GM23248 (cell line): Measurements from ENCODE around the gene PEMT. TPM values are rescaled to one million over a fixed set of nuclear protein-coding genes. Genes with fewer than 3 reads are reported as not detected.

Experiments
- DNase-seq: peaks from one replicate; pipeline ENCODE4 v3.0.0-alpha.2; 2015
- H2AFZ ChIP-seq: fragments of 200-600 bp; sonication (generic); 2 replicates; pipeline ENCODE4 v1.6.1; 2016; ENCODE audit warnings: antibody characterized with exemption
- H3F3A ChIP-seq: fragments of 200-600 bp; sonication (generic); 2 replicates; pipeline ENCODE4 v1.6.1; 2016; ENCODE audit warnings: mild to moderate bottlenecking, antibody characterized with exemption, mixed run types; ENCODE audit not compliant: insufficient read depth
- H3K27ac ChIP-seq: fragments of 200-600 bp; sonication (generic); 2 replicates; pipeline ENCODE4 v1.5.1; 2016; ENCODE audit warnings: mild to moderate bottlenecking
- H3K27me3 ChIP-seq: fragments of 200-600 bp; sonication (generic); replicated peaks from 2 replicates; pipeline ENCODE4 v1.6.1; 2016; ENCODE audit warnings: mild to moderate bottlenecking; ENCODE audit not compliant: insufficient read depth
- H3K36me3 ChIP-seq: fragments of 200-600 bp; sonication (generic); 2 replicates; pipeline ENCODE4 v1.6.1; 2016; ENCODE audit warnings: low read depth, mild to moderate bottlenecking
- H3K4me1 ChIP-seq: fragments of 200-600 bp; sonication (generic); 2 replicates; pipeline ENCODE4 v1.6.1; 2016; ENCODE audit warnings: mild to moderate bottlenecking; ENCODE audit not compliant: insufficient read depth
- H3K4me2 ChIP-seq: fragments of 200-600 bp; sonication (generic); one replicate; pipeline ENCODE4 v1.6.1; 2016; ENCODE audit warnings: mild to moderate bottlenecking; ENCODE audit not compliant: unreplicated experiment
- H3K4me3 ChIP-seq: fragments of 200-600 bp; sonication (generic); 2 replicates; pipeline ENCODE4 v1.5.1; 2016; ENCODE audit warnings: mild to moderate bottlenecking
- H3K79me2 ChIP-seq: fragments of 200-600 bp; sonication (generic); 2 replicates; pipeline ENCODE4 v1.6.1; 2016; ENCODE audit warnings: mild to moderate bottlenecking; ENCODE audit not compliant: insufficient read depth
- H3K9ac ChIP-seq: fragments of 200-600 bp; sonication (generic); 2 replicates; pipeline ENCODE4 v1.6.1; 2016; ENCODE audit warnings: mild to moderate bottlenecking
- H3K9me2 ChIP-seq: fragments of 200-600 bp; sonication (generic); 2 replicates; pipeline ENCODE4 v1.6.1; 2016; ENCODE audit warnings: mixed run types, mild to moderate bottlenecking, moderate library complexity; ENCODE audit not compliant: insufficient read depth
- H3K9me3 ChIP-seq: fragments of 200-600 bp; sonication (generic); one replicate; pipeline ENCODE4 v1.6.1; 2017; ENCODE audit warnings: low read depth
- H4K20me1 ChIP-seq: fragments of 200-600 bp; sonication (generic); 2 replicates; pipeline ENCODE4 v1.6.0; 2016; ENCODE audit not compliant: insufficient read depth
- EZH2 ChIP-seq: fragments of 200-600 bp; sonication (generic); IDR thresholded peaks from 2 replicates; pipeline ENCODE4 v1.6.1; 2018; ENCODE audit warnings: antibody characterized with exemption, mild to moderate bottlenecking; ENCODE audit not compliant: insufficient read depth, poor library complexity, severe bottlenecking
- EZH2phosphoT487 ChIP-seq: fragments of 200-600 bp; sonication (generic); IDR thresholded peaks from 2 replicates; pipeline ENCODE4 v1.6.1; 2018; ENCODE audit warnings: antibody characterized with exemption, moderate library complexity, mild to moderate bottlenecking, low read depth; ENCODE audit not compliant: insufficient read depth
- WGBS, 2 experiments: methylation state at CpG; one replicate each; pipeline ENCODE4 v1.1.6; 2015 to 2017; ENCODE audit warnings: low lambda C conversion rate in 2 of 2, low coverage in 1 of 2; ENCODE audit errors: missing lambda C conversion rate in 2 of 2; 5-methylcytosine and 5-hydroxymethylcytosine counted together
- in situ Hi-C: fragments of 300-500 bp; cut with MboI; formaldehyde crosslinking; loops from 2 replicates; pipeline ENCODE4 v1.15.0; 2020
- polyA plus RNA-seq: library from polyadenylated mRNA; unstranded; fragments of >200 nt; fragmentation: Nextera tagmentation; extraction: Ambion mirVana; gene quantifications from 2 replicates; pipeline ENCODE4 v1.2.1, GENCODE V29; 2016
- total RNA-seq: library from RNA; depleted of rRNA; stranded (reverse); fragments of >200 nt; shearing (Covaris generic); gene quantifications from 2 replicates; pipeline ENCODE4 v1.2.3, GENCODE V29; 2014

The PEMT gene
- total and polyA plus RNA-seq, 2 experiments from 2014 or later = 62.0 to 68.7 TPM

DNA sequence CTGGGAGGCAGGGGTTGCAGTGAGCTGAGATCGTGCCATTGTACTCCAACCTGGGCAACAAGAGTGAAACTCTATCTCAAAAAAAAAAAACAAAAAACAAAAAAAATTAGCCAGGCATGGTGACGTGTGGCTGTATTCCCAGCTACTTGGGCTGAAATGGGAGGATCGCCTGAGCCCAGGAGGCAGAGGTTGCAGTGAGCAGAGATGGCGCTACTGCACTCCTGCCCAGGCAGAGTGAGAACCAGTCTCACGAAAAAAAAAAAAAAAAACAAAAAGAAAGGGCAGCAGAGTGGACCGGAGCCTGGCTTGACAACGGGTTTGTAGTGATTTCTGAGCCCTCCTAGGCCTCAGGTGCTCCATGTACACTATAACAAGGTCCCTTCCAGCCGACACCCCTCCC, 33.1 kb downstream of the PEMT start:
- no peaks in the 10 kb centered on the region for H3K9me3 ChIP-seq
- no peaks in the 10 kb centered on the region for H3F3A ChIP-seq
- no peaks in the 10 kb centered on the region for H3K27me3 ChIP-seq
- no peak overlapping the region for H3K4me3 ChIP-seq
- in situ Hi-C loops = no loop called here
- H3K9me2 ChIP-seq = no peaks in the 10 kb centered on the region
- H3K27ac ChIP-seq = no peak overlapping the region
- no peak overlapping the region for H3K9ac ChIP-seq
- no peaks in the 10 kb centered on the region for H3K36me3 ChIP-seq
- no peak overlapping the region for H2AFZ ChIP-seq
- TF ChIP-seq EZH2 (no peak), EZH2phosphoT487 (no peak)
- no peak for DNase-seq
- no peaks in the 10 kb centered on the region for H3K79me2 ChIP-seq
- H3K4me1 ChIP-seq = no peaks in the 10 kb centered on the region
- H3K4me2 ChIP-seq = no peak overlapping the region
- H4K20me1 ChIP-seq = no peaks in the 10 kb centered on the region
- 93 to 94% methylated on average over 8 of the region's 8 CpGs for WGBS, 2 experiments

DNA sequence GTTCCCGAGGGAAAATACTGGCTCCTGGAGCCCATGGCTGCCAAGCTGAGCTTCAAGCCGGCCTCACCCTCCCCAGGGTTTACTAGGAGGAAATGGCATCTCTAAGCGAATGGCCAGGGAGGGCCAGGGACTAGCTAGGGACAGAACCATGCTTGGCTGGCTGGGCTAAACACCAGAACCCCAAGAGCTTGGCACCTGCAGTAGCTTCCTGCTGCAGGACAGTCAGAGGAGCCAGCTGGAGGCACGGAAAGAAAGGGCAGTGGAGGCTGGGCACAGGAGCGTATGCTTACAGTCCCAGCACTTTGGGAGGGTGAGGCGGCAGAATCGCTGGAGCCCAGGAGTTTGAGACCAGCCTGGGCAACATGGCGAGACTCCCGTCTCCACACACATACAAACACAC, 33.7 kb downstream of the PEMT start:
- no peaks in the 10 kb centered on the region for H3K27me3 ChIP-seq
- no peaks in the 10 kb centered on the region for H3F3A ChIP-seq
- no peak overlapping the region for H3K4me2 ChIP-seq
- no peak overlapping the region for H3K4me3 ChIP-seq
- 85 to 89% methylated on average over 9 of the region's 9 CpGs for WGBS, 2 experiments
- H3K9me3 ChIP-seq = no peaks in the 10 kb centered on the region
- no peak for DNase-seq
- H3K79me2 ChIP-seq = no peaks in the 10 kb centered on the region
- no peaks in the 10 kb centered on the region for H3K36me3 ChIP-seq
- in situ Hi-C loops = no loop called here
- H3K9ac ChIP-seq = no peak overlapping the region
- no peak overlapping the region for H2AFZ ChIP-seq
- no peaks in the 10 kb centered on the region for H4K20me1 ChIP-seq
- no peak overlapping the region for H3K27ac ChIP-seq
- H3K9me2 ChIP-seq = no peaks in the 10 kb centered on the region
- no peak for TF ChIP-seq EZH2phosphoT487
- TF ChIP-seq EZH2 = no peak
- H3K4me1 ChIP-seq = no peaks in the 10 kb centered on the region

DNA sequence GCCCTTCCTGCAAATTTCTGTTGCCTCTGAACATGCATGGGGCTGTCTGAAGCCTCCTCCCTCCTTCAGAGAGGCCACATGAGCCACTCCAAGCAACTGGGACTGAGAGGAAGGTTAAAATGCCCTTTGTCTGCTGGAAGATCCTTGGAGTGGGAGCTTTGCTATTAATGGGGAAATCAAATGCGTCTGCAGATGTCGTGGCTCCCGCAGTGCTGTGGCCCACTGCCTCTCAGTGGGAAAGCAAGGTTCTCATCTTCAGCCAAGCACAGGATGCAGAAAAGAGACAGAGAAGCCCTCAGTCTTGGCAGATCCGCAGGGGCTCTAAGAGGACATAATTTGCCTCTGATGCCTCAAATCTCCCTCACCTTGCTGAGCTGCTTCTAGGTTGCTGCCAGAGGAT, 34.8 kb downstream of the PEMT start:
- Histone ChIP-seq H3K9me2 (no peaks in the 10 kb centered on the region), H3K9ac (no peak overlapping the region), H3K9me3 (no peaks in the 10 kb centered on the region), H3K36me3 (no peaks in the 10 kb centered on the region), H3F3A (no peaks in the 10 kb centered on the region), H3K4me3 (no peak overlapping the region), H2AFZ (no peak overlapping the region), H3K27me3 (no peaks in the 10 kb centered on the region), H3K79me2 (no peaks in the 10 kb centered on the region), H3K27ac (no peak overlapping the region), H4K20me1 (no peaks in the 10 kb centered on the region), H3K4me2 (no peak overlapping the region), H3K4me1 (no peaks in the 10 kb centered on the region)
- no peak for DNase-seq
- TF ChIP-seq EZH2phosphoT487 = no peak
- no peak for TF ChIP-seq EZH2
- 83 to 90% methylated on average over 4 of the region's 4 CpGs for WGBS, 2 experiments
- in situ Hi-C loops = no loop called here

DNA sequence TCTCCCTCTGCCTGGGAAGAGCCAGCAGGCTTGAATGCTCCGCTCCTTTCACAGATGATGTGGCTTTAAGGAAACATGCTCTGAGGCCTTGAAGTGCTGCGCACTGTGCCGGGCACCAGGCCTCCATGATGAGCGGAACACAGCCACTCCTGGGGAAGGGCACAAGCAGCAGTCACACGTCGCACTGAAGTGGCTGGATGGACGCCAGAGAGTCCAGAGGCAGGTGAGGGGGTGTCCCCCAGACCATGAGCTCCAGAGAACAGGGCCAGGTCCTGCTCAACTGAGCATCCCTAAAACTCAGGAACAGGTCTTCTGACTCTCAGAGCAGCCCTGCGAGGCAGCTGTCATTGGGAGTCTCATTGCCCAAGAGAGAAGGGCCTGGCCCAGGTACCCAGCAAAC, 35.6 kb downstream of the PEMT start:
- Histone ChIP-seq H3K9me2 (no peaks in the 10 kb centered on the region), H3K27me3 (no peaks in the 10 kb centered on the region), H3K4me2 (no peak overlapping the region), H3K27ac (no peak overlapping the region), H3K4me1 (no peaks in the 10 kb centered on the region), H3K4me3 (no peak overlapping the region), H3K79me2 (no peaks in the 10 kb centered on the region), H2AFZ (no peak overlapping the region), H3F3A (no peaks in the 10 kb centered on the region), H3K9me3 (no peaks in the 10 kb centered on the region), H3K36me3 (no peaks in the 10 kb centered on the region), H4K20me1 (no peaks in the 10 kb centered on the region), H3K9ac (no peak overlapping the region)
- TF ChIP-seq EZH2 (no peak), EZH2phosphoT487 (no peak)
- 81 to 82% methylated on average over 8 of the region's 8 CpGs for WGBS, 2 experiments
- no peak for DNase-seq
- in situ Hi-C loops = no loop called here

DNA sequence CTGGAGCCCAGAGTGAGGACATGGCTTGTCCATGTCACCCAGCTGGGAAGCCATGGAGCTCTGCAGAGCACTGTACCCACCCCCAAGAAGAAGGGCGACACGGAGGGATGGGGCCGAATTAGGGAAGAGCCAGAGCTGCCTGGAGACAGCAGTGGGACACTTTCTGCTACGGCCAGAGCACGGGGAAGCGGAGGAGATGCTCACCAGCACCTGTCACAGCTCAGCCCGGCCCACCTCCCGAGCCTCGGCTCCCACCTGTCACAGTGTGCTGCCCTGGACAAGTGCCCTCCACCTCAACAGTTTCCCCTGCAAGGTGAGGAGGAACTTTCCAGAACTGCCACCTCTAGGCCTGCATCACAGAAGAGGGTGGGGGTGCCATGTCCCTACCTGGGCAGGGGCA, 36.4 kb downstream of the PEMT start:
- in situ Hi-C loops = no loop called here

More for the DNA sequence above, 36.4 kb downstream of the PEMT start:
- Histone ChIP-seq H3K27ac (no peak overlapping the region), H3K4me3 (no peak overlapping the region), H3K36me3 (no peaks in the 10 kb centered on the region), H4K20me1 (no peaks in the 10 kb centered on the region), H3K9ac (no peak overlapping the region), H3K79me2 (no peaks in the 10 kb centered on the region), H3K9me3 (no peaks in the 10 kb centered on the region), H3K4me1 (no peaks in the 10 kb centered on the region), H3K4me2 (no peak overlapping the region), H3K9me2 (no peaks in the 10 kb centered on the region), H3F3A (no peaks in the 10 kb centered on the region), H3K27me3 (no peaks in the 10 kb centered on the region), H2AFZ (no peak overlapping the region)
- 97% methylated on average over 9 of the region's 9 CpGs for WGBS, 2 experiments
- no peak for TF ChIP-seq EZH2phosphoT487
- TF ChIP-seq EZH2 = no peak
- DNase-seq = no peak
